ENCODE results near the gene DACT2. TPM values are rescaled to one million over a fixed set of nuclear protein-coding genes. Genes with fewer than 3 reads are reported as not detected.
"Not testable (repeated sequence)": the region's sequence is repeated elsewhere in the genome, so short reads cannot be mapped to it uniquely, and the experiment has no call there.

DACT2 gene
- total and polyA plus RNA-seq, 7 donors: 0.01 to 0.17 TPM; not detected in 5

DNA sequence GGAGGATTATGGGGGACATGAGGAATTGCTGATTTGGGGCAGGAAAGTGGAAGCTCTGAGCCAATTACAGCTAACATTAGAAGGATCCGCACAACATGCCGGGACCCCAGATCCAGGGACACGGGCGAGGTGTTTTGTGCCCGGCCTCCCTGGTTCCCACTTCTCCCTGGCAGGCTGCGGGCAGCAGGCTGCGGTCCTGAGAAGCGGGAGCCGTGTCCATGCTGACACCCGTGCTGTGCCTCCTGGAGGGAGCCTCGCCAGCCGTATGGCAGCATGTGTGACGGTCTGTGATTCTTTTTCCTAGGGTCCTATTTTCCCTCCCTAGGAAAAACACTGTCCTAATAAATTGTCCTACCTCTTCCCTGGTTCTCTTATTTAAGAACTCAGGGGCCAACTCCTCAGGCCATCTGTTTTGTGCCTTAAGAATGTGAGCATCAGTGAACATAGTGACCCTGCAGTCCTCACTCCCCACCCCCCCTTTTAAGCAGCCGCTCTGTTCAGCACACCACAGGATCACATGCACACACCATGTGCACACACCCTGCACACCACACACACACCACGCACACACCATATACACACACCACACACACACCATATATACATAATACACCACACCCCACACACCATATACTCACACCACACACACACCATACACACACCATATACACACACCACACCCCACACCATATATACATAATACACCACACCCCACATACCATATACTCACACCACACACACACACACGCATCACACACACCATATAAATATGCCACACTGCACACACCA lies 49.9 kb downstream of the DACT2 start:
- no peak overlapping the region for H3K4me3 ChIP-seq
- 80 to 93% (median 89%) methylated on average over 16 of the region's 16 CpGs for WGBS, 3 donors
- H3K27ac ChIP-seq: no peak overlapping the region
- TF ChIP-seq, protein P1, sequence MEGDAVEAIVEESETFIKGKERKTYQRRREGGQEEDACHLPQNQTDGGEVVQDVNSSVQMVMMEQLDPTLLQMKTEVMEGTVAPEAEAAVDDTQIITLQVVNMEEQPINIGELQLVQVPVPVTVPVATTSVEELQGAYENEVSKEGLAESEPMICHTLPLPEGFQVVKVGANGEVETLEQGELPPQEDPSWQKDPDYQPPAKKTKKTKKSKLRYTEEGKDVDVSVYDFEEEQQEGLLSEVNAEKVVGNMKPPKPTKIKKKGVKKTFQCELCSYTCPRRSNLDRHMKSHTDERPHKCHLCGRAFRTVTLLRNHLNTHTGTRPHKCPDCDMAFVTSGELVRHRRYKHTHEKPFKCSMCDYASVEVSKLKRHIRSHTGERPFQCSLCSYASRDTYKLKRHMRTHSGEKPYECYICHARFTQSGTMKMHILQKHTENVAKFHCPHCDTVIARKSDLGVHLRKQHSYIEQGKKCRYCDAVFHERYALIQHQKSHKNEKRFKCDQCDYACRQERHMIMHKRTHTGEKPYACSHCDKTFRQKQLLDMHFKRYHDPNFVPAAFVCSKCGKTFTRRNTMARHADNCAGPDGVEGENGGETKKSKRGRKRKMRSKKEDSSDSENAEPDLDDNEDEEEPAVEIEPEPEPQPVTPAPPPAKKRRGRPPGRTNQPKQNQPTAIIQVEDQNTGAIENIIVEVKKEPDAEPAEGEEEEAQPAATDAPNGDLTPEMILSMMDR (IDR thresholded peaks at IDR 0.05): no peak
- no peaks in the 10 kb centered on the region for H3K9me3 ChIP-seq
- no peaks in the 10 kb centered on the region for H3K4me1 ChIP-seq
- H3K36me3 ChIP-seq (ENCODE audit: insufficient read depth in 1 of 2, low read depth in 1 of 2): no peaks in the 10 kb centered on the region
- peaks cover 0 to 20% (median 6%) of the 10 kb centered on the region in 3 donors for H3K27me3 ChIP-seq (ENCODE audit: insufficient read depth in 3 of 3, low read length in 2 of 3)
- ATAC-seq: no peak
- intact Hi-C loops (cut with DNase I): no loop called here
- DNase-seq: no peak

DNA sequence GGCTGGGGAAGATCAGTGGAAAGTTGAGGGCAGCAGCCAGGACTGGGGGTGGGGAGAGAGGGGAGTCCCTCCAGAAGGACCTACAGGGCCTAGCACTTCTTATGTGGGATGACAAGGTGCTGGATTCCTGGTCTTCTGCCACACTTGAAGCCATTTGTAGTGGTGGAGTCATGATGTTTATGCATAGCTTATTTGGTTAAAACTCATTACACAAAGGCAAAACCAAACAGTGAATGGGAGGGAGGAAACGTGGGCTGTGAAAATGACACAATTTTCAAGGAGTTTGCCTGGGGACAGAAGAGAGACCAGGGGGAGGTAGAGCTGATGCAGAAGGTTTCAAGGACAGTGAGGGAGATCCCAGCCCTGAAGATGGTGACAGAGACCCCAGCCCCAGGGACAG lies 50.8 kb downstream of the DACT2 start:
- TF ChIP-seq, protein P1 (IDR thresholded peaks at IDR 0.05): no peak
- H3K4me1 ChIP-seq: no peaks in the 10 kb centered on the region
- H3K27me3 ChIP-seq (ENCODE audit: insufficient read depth in 3 of 3, low read length in 2 of 3): peaks cover 0 to 15% (median 6%) of the 10 kb centered on the region in 3 donors
- no peaks in the 10 kb centered on the region for H3K36me3 ChIP-seq (ENCODE audit: insufficient read depth in 1 of 2, low read depth in 1 of 2)
- WGBS, 3 donors: 58 to 65% (median 59%) methylated on average over 1 of the region's 1 CpG
- intact Hi-C loops (cut with DNase I): no loop called here
- DNase-seq (no peak), ATAC-seq (no peak)
- no peaks in the 10 kb centered on the region for H3K9me3 ChIP-seq
- H3K27ac ChIP-seq: no peak overlapping the region
- no peak overlapping the region for H3K4me3 ChIP-seq

DNA sequence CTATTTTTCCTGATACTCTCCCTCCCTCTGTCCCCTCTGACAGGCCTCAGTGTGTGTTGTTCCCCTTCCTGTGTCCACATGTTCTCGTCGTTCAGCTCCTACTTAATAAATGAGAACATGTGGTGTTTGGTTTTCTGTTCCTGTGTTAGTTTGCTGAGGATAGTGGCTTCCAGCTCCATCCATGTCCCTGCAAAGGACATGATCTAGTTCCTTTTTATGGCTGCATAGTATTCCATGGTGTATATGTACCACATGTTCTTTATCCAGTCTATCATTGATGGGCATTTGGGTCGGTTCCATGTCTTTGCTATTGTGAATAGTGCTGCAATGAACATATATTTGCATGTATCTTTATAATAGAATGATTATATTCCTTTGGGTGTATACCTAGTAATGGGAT lies 51.8 kb downstream of the DACT2 start:
- H3K27ac ChIP-seq; H3K36me3 ChIP-seq (ENCODE audit: insufficient read depth in 1 of 2, low read depth in 1 of 2); H3K4me1 ChIP-seq; intact Hi-C loops (cut with DNase I); DNase-seq; ATAC-seq; H3K9me3 ChIP-seq; H3K4me3 ChIP-seq; H3K27me3 ChIP-seq (ENCODE audit: insufficient read depth in 3 of 3, low read length in 2 of 3): not testable (repeated sequence)
- WGBS, 3 donors: 78 to 90% (median 84%) methylated on average over 3 of the region's 3 CpGs

DNA sequence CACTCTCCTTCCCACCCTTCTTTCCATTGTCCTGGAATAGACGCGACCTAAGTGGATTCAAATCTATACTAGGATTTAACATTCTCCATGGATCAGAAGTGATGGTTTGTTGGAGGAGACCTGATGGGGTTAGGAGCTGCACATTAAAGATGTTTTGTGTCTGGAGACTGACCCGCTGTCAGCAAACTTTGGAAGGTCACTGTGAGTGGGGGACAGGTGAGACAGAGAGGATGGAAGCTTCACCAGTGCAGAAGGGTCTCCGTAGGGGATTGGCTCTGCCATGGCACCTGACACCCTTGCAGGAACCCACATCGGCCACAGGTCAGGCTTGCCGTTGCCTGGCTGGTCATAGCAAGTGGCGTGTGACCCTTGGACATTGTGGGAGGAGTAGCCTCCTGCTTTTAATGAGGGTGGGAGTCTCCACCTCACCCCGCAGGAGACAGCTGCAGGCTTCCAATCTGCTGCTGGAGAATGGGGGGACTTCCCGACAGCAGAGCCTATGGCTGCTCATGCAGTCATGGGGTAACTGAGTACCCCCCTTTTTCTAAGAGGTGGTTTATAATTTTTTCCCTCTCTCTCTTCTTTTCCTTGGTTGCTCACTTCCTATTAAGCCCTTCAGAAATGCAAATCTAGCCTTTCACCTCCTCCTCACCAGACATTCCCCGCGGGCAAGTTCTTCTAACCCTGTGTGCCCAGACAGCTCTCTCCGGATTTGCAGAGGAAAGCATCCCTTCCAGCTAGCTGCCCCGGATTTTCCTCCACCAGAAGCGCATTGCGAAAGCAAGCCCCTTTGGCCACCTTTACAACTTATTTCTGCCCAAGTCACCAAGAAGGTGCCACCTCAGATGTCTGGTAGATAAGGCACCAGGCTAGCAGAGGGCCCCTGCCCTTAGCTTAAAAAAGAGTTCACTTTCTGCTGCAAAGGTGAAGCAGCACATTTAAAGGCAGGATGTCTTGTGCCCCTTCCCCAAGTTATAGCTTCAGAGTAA lies 53.5 kb downstream of the DACT2 start:
- intact Hi-C loops (cut with DNase I): no loop called here
- Histone ChIP-seq H3K4me1 (no peaks in the 10 kb centered on the region), H3K4me3 (no peak overlapping the region), H3K27ac (no peak overlapping the region), H3K27me3 (ENCODE audit: insufficient read depth in 3 of 3, low read length in 2 of 3) (peaks cover 0 to 9% (median 2%) of the 10 kb centered on the region in 3 donors), H3K36me3 (ENCODE audit: insufficient read depth in 1 of 2, low read depth in 1 of 2) (no peaks in the 10 kb centered on the region), H3K9me3 (no peaks in the 10 kb centered on the region)
- TF ChIP-seq, protein P1 (IDR thresholded peaks at IDR 0.05): no peak
- ATAC-seq: no peak
- WGBS, 3 donors: 81% methylated on average over 15 of the region's 15 CpGs
- DNase-seq: no peak

DNA sequence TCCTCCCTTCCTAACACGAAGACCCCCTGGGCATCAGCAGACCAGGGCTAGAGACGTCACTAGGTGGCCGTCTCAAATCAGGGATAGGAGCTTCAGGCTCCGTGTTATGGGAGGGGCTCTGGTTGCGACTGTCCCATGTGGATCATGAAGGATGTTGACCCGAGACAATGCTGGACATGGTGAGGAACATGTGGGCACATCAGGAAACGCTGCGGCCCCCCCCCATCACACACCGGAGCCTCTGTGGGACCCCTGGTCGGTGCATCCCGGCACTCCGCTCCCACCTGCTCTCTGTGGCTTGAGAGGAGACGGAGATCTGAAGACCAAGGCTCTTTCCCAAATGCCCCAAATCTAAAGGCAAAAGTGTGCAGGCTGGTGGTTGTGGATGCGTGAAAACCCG lies 54.2 kb downstream of the DACT2 start:
- no peak for DNase-seq
- TF ChIP-seq, protein P1 (IDR thresholded peaks at IDR 0.05): no peak
- H3K4me1 ChIP-seq: no peaks in the 10 kb centered on the region
- intact Hi-C loops (cut with DNase I): no loop called here
- no peak overlapping the region for H3K4me3 ChIP-seq
- no peaks in the 10 kb centered on the region for H3K36me3 ChIP-seq (ENCODE audit: insufficient read depth in 1 of 2, low read depth in 1 of 2)
- 83 to 87% (median 85%) methylated on average over 15 of the region's 15 CpGs for WGBS, 3 donors
- ATAC-seq: no peak
- H3K27ac ChIP-seq: no peak overlapping the region
- no peaks in the 10 kb centered on the region for H3K9me3 ChIP-seq
- peaks cover 0 to 9% (median 2%) of the 10 kb centered on the region in 3 donors for H3K27me3 ChIP-seq (ENCODE audit: insufficient read depth in 3 of 3, low read length in 2 of 3)

All from psoas muscle (tissue), 8 donors.